ENCODE data around the gene ZNF574. TPM values are rescaled to one million over a fixed set of nuclear protein-coding genes. Genes with fewer than 3 reads are reported as not detected.
A peak's percentile ranks its signal among the peaks of the same experiment; 100 is the strongest.

ZNF574 gene
- total RNA-seq, 1 donor = 21.5 TPM

- H3K27me3 ChIP-seq (ENCODE audit: insufficient read depth, low read length) = no peaks in the 10 kb centered on the region
- peaks cover 40% of the 10 kb centered on the region for H3K4me1 ChIP-seq (ENCODE audit: insufficient read depth, low read length)
- H3K4me3 ChIP-seq (ENCODE audit: low read length) = no peak overlapping the region
- no peaks in the 10 kb centered on the region for H3K9me3 ChIP-seq (ENCODE audit: low read depth, low read length)
Observed at GRCh38 chr19:42116308-42117075, 40.5 kb downstream of the ZNF574 start.

- Histone ChIP-seq H3K4me1 (ENCODE audit: insufficient read depth, low read length) (peaks cover 46% of the 10 kb centered on the region), H3K27me3 (ENCODE audit: insufficient read depth, low read length) (no peaks in the 10 kb centered on the region), H3K9me3 (ENCODE audit: low read depth, low read length) (no peaks in the 10 kb centered on the region), H3K4me3 (ENCODE audit: low read length) (no peak overlapping the region)
Observed at GRCh38 chr19:42117076-42117475, 41.1 kb downstream of the ZNF574 start.

GRCh38 chr19:42120276-42120980 lies 44.5 kb downstream of the ZNF574 start:
- Histone ChIP-seq H3K27me3 (ENCODE audit: insufficient read depth, low read length) (no peaks in the 10 kb centered on the region), H3K4me1 (ENCODE audit: insufficient read depth, low read length) (peaks cover 70% of the 10 kb centered on the region), H3K9me3 (ENCODE audit: low read depth, low read length) (no peaks in the 10 kb centered on the region), H3K4me3 (ENCODE audit: low read length) (no peak overlapping the region)

- Histone ChIP-seq H3K4me1 (ENCODE audit: insufficient read depth, low read length) (peaks cover 72% of the 10 kb centered on the region), H3K27me3 (ENCODE audit: insufficient read depth, low read length) (no peaks in the 10 kb centered on the region), H3K9me3 (ENCODE audit: low read depth, low read length) (no peaks in the 10 kb centered on the region), H3K4me3 (ENCODE audit: low read length) (no peak overlapping the region)
Observed at GRCh38 chr19:42121036-42121621, 45.2 kb downstream of the ZNF574 start.

GRCh38 chr19:42121656-42122069 lies 45.7 kb downstream of the ZNF574 start:
- Histone ChIP-seq H3K4me3 (ENCODE audit: low read length) (peak overlapping the region; percentile 15), H3K27me3 (ENCODE audit: insufficient read depth, low read length) (no peaks in the 10 kb centered on the region), H3K4me1 (ENCODE audit: insufficient read depth, low read length) (peaks cover 75% of the 10 kb centered on the region)

GRCh38 chr19:42122691-42123607 lies 47.0 kb downstream of the ZNF574 start:
- Histone ChIP-seq H3K9me3 (ENCODE audit: low read depth, low read length) (no peaks in the 10 kb centered on the region), H3K4me1 (ENCODE audit: insufficient read depth, low read length) (peaks cover 88% of the 10 kb centered on the region), H3K4me3 (ENCODE audit: low read length) (peak overlapping the region; percentile 15), H3K27me3 (ENCODE audit: insufficient read depth, low read length) (no peaks in the 10 kb centered on the region)

More at GRCh38 chr19:42121656-42122069, 45.7 kb downstream of the ZNF574 start:
- H3K9me3 ChIP-seq (ENCODE audit: low read depth, low read length) = no peaks in the 10 kb centered on the region

GRCh38 chr19:42123765-42124164 lies 47.8 kb downstream of the ZNF574 start:
- Histone ChIP-seq H3K4me3 (ENCODE audit: low read length) (no peak overlapping the region), H3K4me1 (ENCODE audit: insufficient read depth, low read length) (peaks cover 88% of the 10 kb centered on the region), H3K27me3 (ENCODE audit: insufficient read depth, low read length) (no peaks in the 10 kb centered on the region), H3K9me3 (ENCODE audit: low read depth, low read length) (no peaks in the 10 kb centered on the region)

- no peaks in the 10 kb centered on the region for H3K27me3 ChIP-seq (ENCODE audit: insufficient read depth, low read length)
- peaks cover 93% of the 10 kb centered on the region for H3K4me1 ChIP-seq (ENCODE audit: insufficient read depth, low read length)
- H3K9me3 ChIP-seq (ENCODE audit: low read depth, low read length) = no peaks in the 10 kb centered on the region
- no peak overlapping the region for H3K4me3 ChIP-seq (ENCODE audit: low read length)
Observed at GRCh38 chr19:42124386-42124901, 48.5 kb downstream of the ZNF574 start.

- no peaks in the 10 kb centered on the region for H3K27me3 ChIP-seq (ENCODE audit: insufficient read depth, low read length)
- H3K4me3 ChIP-seq (ENCODE audit: low read length) = no peak overlapping the region
- peaks cover 96% of the 10 kb centered on the region for H3K4me1 ChIP-seq (ENCODE audit: insufficient read depth, low read length)
- H3K9me3 ChIP-seq (ENCODE audit: low read depth, low read length) = no peaks in the 10 kb centered on the region
Observed at GRCh38 chr19:42125536-42125935, 49.6 kb downstream of the ZNF574 start.

GRCh38 chr19:42126574-42126973 lies 50.6 kb downstream of the ZNF574 start:
- no peak overlapping the region for H3K4me3 ChIP-seq (ENCODE audit: low read length)
- H3K27me3 ChIP-seq (ENCODE audit: insufficient read depth, low read length) = no peaks in the 10 kb centered on the region
- peaks cover 92% of the 10 kb centered on the region for H3K4me1 ChIP-seq (ENCODE audit: insufficient read depth, low read length)

GRCh38 chr19:42129399-42130253 lies 53.7 kb downstream of the ZNF574 start:
- Histone ChIP-seq H3K4me3 (ENCODE audit: low read length) (peak overlapping the region; percentile 50), H3K4me1 (ENCODE audit: insufficient read depth, low read length) (peaks cover 89% of the 10 kb centered on the region), H3K27me3 (ENCODE audit: insufficient read depth, low read length) (no peaks in the 10 kb centered on the region), H3K9me3 (ENCODE audit: low read depth, low read length) (no peaks in the 10 kb centered on the region)

More at GRCh38 chr19:42126574-42126973, 50.6 kb downstream of the ZNF574 start:
- H3K9me3 ChIP-seq (ENCODE audit: low read depth, low read length) = no peaks in the 10 kb centered on the region

- Histone ChIP-seq H3K4me3 (ENCODE audit: low read length) (peak overlapping the region; percentile 50), H3K27me3 (ENCODE audit: insufficient read depth, low read length) (no peaks in the 10 kb centered on the region), H3K4me1 (ENCODE audit: insufficient read depth, low read length) (peaks cover 87% of the 10 kb centered on the region), H3K9me3 (ENCODE audit: low read depth, low read length) (no peaks in the 10 kb centered on the region)
Observed at GRCh38 chr19:42130254-42130573, 54.2 kb downstream of the ZNF574 start.

All from mononuclear cell (primary cell).